Heart left ventricle (tissue), 16 donors: ENCODE results near the gene GPR183. TPM values are rescaled to one million over a fixed set of nuclear protein-coding genes. Genes with fewer than 3 reads are reported as not detected.

ENCODE experiments used
- ATAC-seq, 4 donors: fragments of 200-7000 bp; cut with Tn5 transposase; one replicate each; pipeline ENCODE4 v1.9.1; 2020 to 2022; ENCODE audit warnings: moderate library complexity in 4 of 4, mild to moderate bottlenecking in 3 of 4, moderate number of reproducible peaks in 1 of 4
- DNase-seq, 5 donors: peaks; one replicate each; pipeline ENCODE4 v3.0.0-alpha.2; 2020
- H3K27ac ChIP-seq, 12 donors: fragments of 200-600 bp; sonication (generic) in 4 of 12; one replicate each; pipeline versions ENCODE4 v1.5.0 to v1.8.0; 2016 to 2022; ENCODE audit warnings: mild to moderate bottlenecking in 2 of 12
- H3K27me3 ChIP-seq, 9 donors: fragments of 200-600 bp; sonication (generic) in 2 of 9; one replicate each; pipeline versions ENCODE4 v1.5.1 to v1.8.0; 2016 to 2022; ENCODE audit warnings: mild to moderate bottlenecking in 3 of 9
- H3K36me3 ChIP-seq, 9 donors: fragments of 200-600 bp; sonication (generic) in 2 of 9; one replicate each; pipeline versions ENCODE4 v1.5.0 to v1.8.0; 2018 to 2022; ENCODE audit warnings: mild to moderate bottlenecking in 2 of 9
- H3K4me1 ChIP-seq, 12 donors: fragments of 200-600 bp; sonication (generic) in 4 of 12; one replicate each; pipeline versions ENCODE4 v1.5.0 to v1.8.0; 2016 to 2022; ENCODE audit warnings: mild to moderate bottlenecking in 3 of 12
- H3K4me3 ChIP-seq, 12 donors: fragments of 200-600 bp; sonication (generic) in 4 of 12; one replicate each; pipeline versions ENCODE4 v1.5.0 to v1.8.0; 2017 to 2022; ENCODE audit warnings: mild to moderate bottlenecking in 9 of 12, moderate library complexity in 4 of 12
- H3K9me3 ChIP-seq, 12 donors: fragments of 200-600 bp; sonication (generic) in 4 of 12; one replicate each; pipeline versions ENCODE4 v1.5.0 to v1.8.0; 2016 to 2022; ENCODE audit warnings: mild to moderate bottlenecking in 1 of 12
- POLR2A ChIP-seq, 2 donors: fragments of 450-650 bp; IDR thresholded peaks; one replicate each; pipeline ENCODE4 v1.6.1; 2017; ENCODE audit warnings: antibody characterized with exemption in 2 of 2, mild to moderate bottlenecking in 2 of 2, moderate library complexity in 2 of 2
- WGBS, 4 donors: extraction: QIAGEN DNeasy Blood & Tissue Kit in 2 of 4; methylation state at CpG; one replicate each; pipeline versions ENCODE4 v1.1.5 to v1.1.7; 2013 to 2018; 5-methylcytosine and 5-hydroxymethylcytosine counted together
- intact Hi-C, 10 donors: fragments of 100-400 bp; cut with DNase I; formaldehyde crosslinking; loops; one replicate each; pipeline versions ENCODE4 v1.11.1 to v1.14.2; 2022
- polyA plus RNA-seq, 2 donors: library from polyadenylated mRNA; stranded (reverse); fragments of 200-250 nt; gene quantifications; one replicate each; pipeline ENCODE4 v1.2.3, GENCODE V29; 2013
- total RNA-seq, 9 donors: library from RNA; depleted of rRNA in 2 of 9; stranded (reverse); fragments of >200 nt in 2 of 9; fragmentation: NEBNext Ultra II Directional in 3 of 9; extraction: Animal tissue kit (Norgen Biotek cat#: 25700) in 3 of 9; gene quantifications; one replicate each; pipeline versions ENCODE4 v1.1.0 to v1.2.4, GENCODE V29; 2016 to 2023
- TF ChIP-seq, protein P1 (sequence below), 12 donors: fragments of 200-600 bp; sonication (generic) in 4 of 12; IDR thresholded peaks; one replicate each; pipeline versions ENCODE4 v1.5.0 to v1.8.0; 2018 to 2022; ENCODE audit warnings: antibody characterized with exemption in 12 of 12, mild to moderate bottlenecking in 5 of 12
- donor health status: ischemic (EF 13 %, LVEDD 7.1; RV severe dilation, severe dysfunction).
- donor health status: healthy with polysubstance abuse.
- donor health status: DM: no; HTN: yes; CAD: no.
- donor health status: DM: no; HTN: no; CAD: no.
- donor health status: ischemic (EF 25% LVEDD 6.9; RV normal size, moderate dysfunction).
- donor health status: ischemic (EF 25% LVEDD 5.7; RV mildly dilated, moderate dysfunction).
- donor health status: healthy.
- donor health status: DM: yes; HTN: yes; CAD: no.
- donor health status: ischemic (EF 35%, LVEDD 5.7; RV mildly dilated, moderate dysfunction).
- donor health status: nonischemic (EF 11% LVEDD 7.7; RV severe dilation, severe dysfunction).
- donor health status: DM: yes; HTN: yes; CAD: no.
- donor health status: PGD.
- donor health status: ischemic (EF 29% LVEDD 5.4; RV normal size, mild dysfunction).
- donor health status: nonischemic (EF 23%, LVEDD 6.1; RV moderate dilation, normal function).

The GPR183 gene
- total and polyA plus RNA-seq, 11 donors = 0.69 to 7.6 (median 1.5) TPM

DNA sequence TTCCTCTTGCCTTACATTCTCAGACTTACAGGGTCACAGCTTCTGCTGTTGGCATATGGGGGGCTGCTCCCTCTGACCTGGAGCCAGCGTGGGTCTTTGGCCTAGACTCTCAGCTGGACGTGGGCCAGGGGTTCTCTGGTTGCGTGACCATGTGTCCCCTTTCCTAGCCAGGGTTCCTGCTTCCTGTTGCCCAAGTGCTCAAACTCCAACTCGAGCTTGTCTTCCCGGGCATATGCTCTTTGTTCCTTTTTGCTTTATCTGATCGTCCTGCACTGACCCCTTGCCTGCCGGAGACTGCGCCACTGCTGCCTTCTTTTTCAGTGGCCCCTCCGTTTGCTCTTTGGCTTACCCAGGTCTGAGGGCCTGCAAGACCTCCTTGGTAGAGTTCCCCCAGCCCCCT is 25.3 kb upstream of the GPR183 start:
- peaks cover 0 to 41% (median 9%) of the 10 kb centered on the region in 9 donors for H3K36me3 ChIP-seq
- TF ChIP-seq, protein P1, sequence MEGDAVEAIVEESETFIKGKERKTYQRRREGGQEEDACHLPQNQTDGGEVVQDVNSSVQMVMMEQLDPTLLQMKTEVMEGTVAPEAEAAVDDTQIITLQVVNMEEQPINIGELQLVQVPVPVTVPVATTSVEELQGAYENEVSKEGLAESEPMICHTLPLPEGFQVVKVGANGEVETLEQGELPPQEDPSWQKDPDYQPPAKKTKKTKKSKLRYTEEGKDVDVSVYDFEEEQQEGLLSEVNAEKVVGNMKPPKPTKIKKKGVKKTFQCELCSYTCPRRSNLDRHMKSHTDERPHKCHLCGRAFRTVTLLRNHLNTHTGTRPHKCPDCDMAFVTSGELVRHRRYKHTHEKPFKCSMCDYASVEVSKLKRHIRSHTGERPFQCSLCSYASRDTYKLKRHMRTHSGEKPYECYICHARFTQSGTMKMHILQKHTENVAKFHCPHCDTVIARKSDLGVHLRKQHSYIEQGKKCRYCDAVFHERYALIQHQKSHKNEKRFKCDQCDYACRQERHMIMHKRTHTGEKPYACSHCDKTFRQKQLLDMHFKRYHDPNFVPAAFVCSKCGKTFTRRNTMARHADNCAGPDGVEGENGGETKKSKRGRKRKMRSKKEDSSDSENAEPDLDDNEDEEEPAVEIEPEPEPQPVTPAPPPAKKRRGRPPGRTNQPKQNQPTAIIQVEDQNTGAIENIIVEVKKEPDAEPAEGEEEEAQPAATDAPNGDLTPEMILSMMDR (IDR thresholded peaks at IDR 0.05) = no peak
- no peak for TF ChIP-seq POLR2A (IDR thresholded peaks at IDR 0.05)
- DNase-seq (no peak), ATAC-seq (no peak)
- H3K4me3 ChIP-seq = no peak overlapping the region
- H3K9me3 ChIP-seq = no peaks in the 10 kb centered on the region
- intact Hi-C loops = no loop called here
- no peaks in the 10 kb centered on the region for H3K27me3 ChIP-seq
- H3K4me1 ChIP-seq = peaks cover 0 to 8% (median 0%) of the 10 kb centered on the region in 12 donors
- no peak overlapping the region for H3K27ac ChIP-seq
- WGBS, 4 donors = 86 to 94% (median 89%) methylated on average over 9 of the region's 9 CpGs

DNA sequence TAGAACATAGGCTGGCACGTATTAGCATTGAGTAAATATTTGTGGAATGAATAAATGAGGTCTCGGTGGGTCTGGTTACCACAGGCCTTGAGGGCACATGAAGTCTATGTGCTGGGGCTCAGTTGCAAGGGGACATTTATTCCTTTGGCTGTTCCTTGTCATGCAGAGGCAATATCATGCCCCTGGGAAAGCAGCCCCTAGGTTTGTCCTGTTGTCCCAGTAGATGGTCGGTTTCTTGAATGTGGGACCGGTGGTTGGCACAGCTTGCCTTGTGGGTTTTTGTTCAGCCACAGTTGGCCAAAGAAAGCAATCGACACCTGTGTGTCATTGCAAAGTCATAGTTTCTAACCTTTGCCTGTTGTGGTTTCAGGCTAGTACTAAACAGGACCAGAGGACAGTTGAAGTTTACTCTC is 24.7 kb upstream of the GPR183 start:
- Histone ChIP-seq H3K9me3 (no peaks in the 10 kb centered on the region), H3K27me3 (no peaks in the 10 kb centered on the region), H3K36me3 (peaks cover 0 to 42% (median 9%) of the 10 kb centered on the region in 9 donors), H3K4me1 (peaks cover 0 to 8% (median 0%) of the 10 kb centered on the region in 12 donors), H3K4me3 (no peak overlapping the region), H3K27ac (no peak overlapping the region)
- DNase-seq (no peak), ATAC-seq (no peak)
- 88 to 96% (median 93%) methylated on average over 5 of the region's 5 CpGs for WGBS, 4 donors
- TF ChIP-seq, protein P1 (IDR thresholded peaks at IDR 0.05) = no peak
- no peak for TF ChIP-seq POLR2A (IDR thresholded peaks at IDR 0.05)
- intact Hi-C loops = no loop called here

DNA sequence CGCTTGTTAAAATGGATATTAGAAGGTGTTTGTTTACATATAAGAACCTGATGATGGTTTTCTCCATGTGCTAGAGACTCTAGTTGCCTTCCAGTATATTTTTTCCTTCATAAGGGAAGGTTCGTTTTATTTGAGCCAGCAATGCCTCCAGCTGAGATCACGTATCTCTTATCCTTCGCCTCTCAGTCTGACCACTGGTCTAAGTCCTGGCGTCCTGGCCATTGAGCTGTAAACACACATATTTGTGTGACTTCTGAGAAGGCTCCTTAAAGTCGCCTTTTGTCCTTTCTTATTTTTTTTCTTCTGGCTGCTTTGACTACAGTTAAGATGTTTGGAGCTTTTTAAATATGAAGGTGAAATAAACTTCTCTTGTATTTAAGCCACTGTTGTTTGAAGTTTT is 23.7 kb upstream of the GPR183 start:
- H3K27me3 ChIP-seq = no peaks in the 10 kb centered on the region
- DNase-seq (no peak), ATAC-seq (no peak)
- TF ChIP-seq, protein P1 (IDR thresholded peaks at IDR 0.05) = no peak
- no peak for TF ChIP-seq POLR2A (IDR thresholded peaks at IDR 0.05)
- no peak overlapping the region for H3K27ac ChIP-seq
- H3K4me1 ChIP-seq = peaks cover 0 to 18% (median 0%) of the 10 kb centered on the region in 12 donors
- H3K36me3 ChIP-seq = peaks cover 0 to 40% (median 9%) of the 10 kb centered on the region in 9 donors
- intact Hi-C loops = no loop called here
- H3K9me3 ChIP-seq = no peaks in the 10 kb centered on the region
- H3K4me3 ChIP-seq = no peak overlapping the region
- WGBS, 4 donors = 63 to 74% (median 68%) methylated on average over 6 of the region's 6 CpGs

DNA sequence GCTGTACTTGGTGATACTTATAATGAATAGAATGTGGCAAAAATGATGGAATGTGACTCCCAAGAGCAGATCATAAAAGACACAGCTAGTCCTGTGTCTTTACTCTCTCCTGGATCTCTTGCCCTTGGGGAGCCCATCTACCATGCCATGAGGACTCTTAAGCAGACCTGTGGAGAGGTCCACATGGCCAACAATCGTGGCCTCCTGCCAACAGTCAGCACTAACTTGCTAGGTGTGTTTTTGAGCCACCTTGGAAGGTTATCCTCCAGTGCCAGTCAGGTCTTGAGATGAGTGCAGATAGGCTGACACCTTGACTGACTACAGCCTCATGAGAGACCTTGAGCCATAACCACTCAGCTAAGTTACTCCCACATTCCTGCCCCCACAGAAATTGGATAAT is 22.3 kb upstream of the GPR183 start:
- ATAC-seq = no peak
- Histone ChIP-seq H3K4me1 (peaks cover 0 to 29% (median 0%) of the 10 kb centered on the region in 12 donors), H3K27ac (no peak overlapping the region), H3K27me3 (no peaks in the 10 kb centered on the region), H3K36me3 (peaks cover 0 to 40% (median 9%) of the 10 kb centered on the region in 9 donors), H3K9me3 (no peaks in the 10 kb centered on the region), H3K4me3 (no peak overlapping the region)
- TF ChIP-seq POLR2A (IDR thresholded peaks at IDR 0.05) = no peak
- TF ChIP-seq, protein P1 (IDR thresholded peaks at IDR 0.05) = no peak
- 47 to 100% (median 92%) methylated on average over 1 of the region's 1 CpG for WGBS, 4 donors
- intact Hi-C loops = no loop called here
- no peak for DNase-seq
